IMR-90 (cell line): ENCODE measurements around the gene KDM6A. TPM values are rescaled to one million over a fixed set of nuclear protein-coding genes. Genes with fewer than 3 reads are reported as not detected.

Experiments used
- ATAC-seq: fragments of 200-7000 bp; cut with Tn5 transposase; 2 replicates; pipeline ENCODE4 v1.9.1; 2020; ENCODE audit warnings: low read depth, mild to moderate bottlenecking, moderate library complexity
- BruUV-seq: library from RNA; stranded (reverse); fragments of 400-500 nt; replicated peaks from 2 replicates; lab custom pipeline; 2021; lab: Mats Ljungman, UMichigan
- CTCF ChIA-PET: fragments of 300-600 bp; formaldehyde crosslinking; extraction: SDS; loops from one replicate; lab custom pipeline; 2021; ENCODE audit warnings: antibody characterized with exemption; lab: Yijun Ruan, JAX
- POLR2A ChIA-PET: fragments of 300-600 bp; sonication (Branson Sonifier 250); formaldehyde crosslinking; loops from one replicate; lab custom pipeline; 2022; ENCODE audit warnings: antibody characterized with exemption; ENCODE audit not compliant: unreplicated experiment; lab: Charles Lee
- DNase-seq: peaks from one replicate; pipeline ENCODE4 v3.0.0; 2013
- H2AFZ ChIP-seq: replicated peaks from 2 replicates; pipeline ENCODE3; 2013; ENCODE audit warnings: low read length, mild to moderate bottlenecking; ENCODE audit not compliant: poor library complexity
- H2AK5ac ChIP-seq: 2 replicates; pipeline ENCODE4 v1.6.1; 2013; ENCODE audit warnings: low read depth, low read length, inconsistent platforms
- H2AK9ac ChIP-seq: replicated peaks from 2 replicates; pipeline ENCODE3; 2013; ENCODE audit warnings: mild to moderate bottlenecking, low read depth, low read length, moderate library complexity; ENCODE audit not compliant: poor library complexity
- H2BK120ac ChIP-seq: 2 replicates; pipeline ENCODE4 v1.6.1; 2013; ENCODE audit warnings: low read depth, low read length, inconsistent platforms
- H2BK15ac ChIP-seq: 3 replicates; pipeline ENCODE4 v1.6.1; 2013; ENCODE audit warnings: low read depth, low read length, inconsistent platforms
- H2BK20ac ChIP-seq: 2 replicates; pipeline ENCODE4 v1.6.1; 2013; ENCODE audit warnings: low read depth, mild to moderate bottlenecking, inconsistent platforms, low read length, moderate library complexity
- H2BK5ac ChIP-seq: 2 replicates; pipeline ENCODE4 v1.6.1; 2013; ENCODE audit warnings: mild to moderate bottlenecking, low read depth, low read length, inconsistent platforms; ENCODE audit not compliant: poor library complexity, severe bottlenecking
- H3K14ac ChIP-seq: replicated peaks from 2 replicates; pipeline ENCODE4 v1.6.1; 2013; ENCODE audit warnings: low read depth, low read length, inconsistent platforms
- H3K18ac ChIP-seq: 2 replicates; pipeline ENCODE4 v1.6.1; 2013; ENCODE audit warnings: low read depth, low read length, control low read depth
- H3K23ac ChIP-seq: 2 replicates; pipeline ENCODE4 v1.6.1; 2013; ENCODE audit warnings: low read depth, low read length, inconsistent platforms
- H3K27ac ChIP-seq: 2 replicates; pipeline ENCODE4 v1.5.1; 2013; ENCODE audit warnings: mild to moderate bottlenecking, control low read depth, low read length; ENCODE audit not compliant: insufficient read depth
- H3K27me3 ChIP-seq: 2 replicates; pipeline ENCODE4 v1.6.1; 2013; ENCODE audit warnings: low read length; ENCODE audit not compliant: control insufficient read depth, insufficient read depth
- H3K36me3 ChIP-seq: 2 replicates; pipeline ENCODE4 v1.6.1; 2013; ENCODE audit warnings: low read length, mixed read lengths; ENCODE audit not compliant: control insufficient read depth, insufficient read depth
- H3K4ac ChIP-seq: 2 replicates; pipeline ENCODE4 v1.6.1; 2013; ENCODE audit warnings: low read depth, low read length, inconsistent platforms
- H3K4me1 ChIP-seq: 2 replicates; pipeline ENCODE4 v1.6.1; 2013; ENCODE audit warnings: low read length, mixed read lengths; ENCODE audit not compliant: control insufficient read depth, insufficient read depth
- H3K4me2 ChIP-seq: 2 replicates; pipeline ENCODE4 v1.6.1; 2013; ENCODE audit warnings: low read depth, mild to moderate bottlenecking, control low read depth, low read length, moderate library complexity
- H3K4me3 ChIP-seq: 2 replicates; pipeline ENCODE4 v1.5.1; 2013; ENCODE audit warnings: low read depth, mild to moderate bottlenecking, control low read depth, low read length, moderate library complexity; ENCODE audit not compliant: insufficient read depth
- H3K56ac ChIP-seq: 2 replicates; pipeline ENCODE4 v1.6.1; 2013; ENCODE audit warnings: low read length, inconsistent platforms; ENCODE audit not compliant: insufficient read depth; ENCODE audit errors: extremely low read depth
- H3K79me1 ChIP-seq, 2 experiments: 2 replicates each; pipeline ENCODE4 v1.6.1; 2013; ENCODE audit warnings: low read length in 2 of 2, inconsistent platforms in 1 of 2, low read depth in 1 of 2
- H3K9ac ChIP-seq: 2 replicates; pipeline ENCODE4 v1.6.1; 2013; ENCODE audit warnings: low read depth, low read length, control low read depth
- H3K9me1 ChIP-seq: 2 replicates; pipeline ENCODE4 v1.6.1; 2013; ENCODE audit warnings: low read length, inconsistent platforms; ENCODE audit not compliant: insufficient read depth
- H3K9me3 ChIP-seq: 2 replicates; pipeline ENCODE4 v1.6.1; 2013; ENCODE audit warnings: low read length; ENCODE audit not compliant: control insufficient read depth, insufficient read depth
- H4K20me1 ChIP-seq: 2 replicates; pipeline ENCODE4 v1.6.1; 2013; ENCODE audit warnings: low read length, inconsistent platforms; ENCODE audit not compliant: insufficient read depth
- H4K5ac ChIP-seq: 2 replicates; pipeline ENCODE4 v1.6.1; 2013; ENCODE audit warnings: mild to moderate bottlenecking, low read depth, low read length, control low read depth
- H4K8ac ChIP-seq, 2 experiments: 2 replicates each; pipeline ENCODE4 v1.6.1; 2013; ENCODE audit warnings: low read depth in 2 of 2, low read length in 2 of 2, control low read depth in 1 of 2, inconsistent platforms in 1 of 2
- H4K91ac ChIP-seq: 2 replicates; pipeline ENCODE4 v1.6.1; 2013; ENCODE audit warnings: low read depth, low read length, inconsistent platforms; ENCODE audit not compliant: insufficient read depth
- BHLHE40 ChIP-seq: fragments of 150-350 bp; IDR thresholded peaks from 2 replicates; pipeline ENCODE4 v1.6.1; 2016; ENCODE audit warnings: mild to moderate bottlenecking, low read depth, low read length
- CEBPB ChIP-seq: IDR thresholded peaks from 2 replicates; pipeline ENCODE4 v1.6.1; 2012; ENCODE audit warnings: low read depth, low read length, improper control_type of control experiment
- FOS ChIP-seq: fragments of 150-350 bp; IDR thresholded peaks from 2 replicates; pipeline ENCODE4 v1.6.1; 2016; ENCODE audit warnings: low read depth, low read length
- MAZ ChIP-seq: IDR thresholded peaks from 2 replicates; pipeline ENCODE4 v1.6.1; 2012; ENCODE audit warnings: low read depth, mild to moderate bottlenecking, low read length, improper control_type of control experiment, moderate library complexity, borderline replicate concordance
- MXI1 ChIP-seq: IDR thresholded peaks from 2 replicates; pipeline ENCODE4 v1.6.1; 2012; ENCODE audit warnings: low read depth, mild to moderate bottlenecking, low read length, moderate library complexity, borderline replicate concordance
- NFE2L2 ChIP-seq: fragments of 150-350 bp; IDR thresholded peaks from 2 replicates; pipeline ENCODE4 v1.6.1; 2016; ENCODE audit warnings: low read depth, mild to moderate bottlenecking, low read length
- RAD21 ChIP-seq: IDR thresholded peaks from 2 replicates; pipeline ENCODE4 v1.6.1; 2012; ENCODE audit warnings: low read length, improper control_type of control experiment
- RCOR1 ChIP-seq: IDR thresholded peaks from 2 replicates; pipeline ENCODE4 v1.6.1; 2012; ENCODE audit warnings: mild to moderate bottlenecking, low read length, improper control_type of control experiment; ENCODE audit not compliant: insufficient replicate concordance
- RFX5 ChIP-seq: IDR thresholded peaks from 2 replicates; pipeline ENCODE4 v1.8.0; 2012; ENCODE audit warnings: low read depth, mild to moderate bottlenecking, low read length, moderate library complexity
- WGBS, 2 experiments: methylation state at CpG; one replicate each; pipeline versions ENCODE4 v1.1.5 to v1.1.7; 2013; ENCODE audit warnings: missing lambda C conversion rate in 2 of 2; ENCODE audit not compliant: insufficient read length in 1 of 2; ENCODE audit errors: extremely low coverage in 2 of 2; 5-methylcytosine and 5-hydroxymethylcytosine counted together
- dilution Hi-C: fragments of 300-500 bp; cut with HindIII; formaldehyde crosslinking; loops from one replicate; pipeline ENCODE4 v1.14.3; 2018; ENCODE audit warnings: low sequenced_read_pairs; ENCODE audit not compliant: unreplicated experiment
- in situ Hi-C: fragments of 300-500 bp; cut with MboI; formaldehyde crosslinking; loops from 3 replicates; pipeline ENCODE4 v1.14.3; 2019; ENCODE audit warnings: low sequenced_read_pairs, inconsistent platforms, mixed read lengths
- intact Hi-C: fragments of 100-400 bp; cut with micrococcal nuclease; formaldehyde crosslinking; loops from 2 replicates; pipeline ENCODE4 v1.10.0; 2022
- polyA plus RNA-seq, 3 experiments: library from polyadenylated mRNA; depleted of rRNA; stranded (reverse); fragments of >200 nt; gene quantifications; 2 replicates each; pipeline ENCODE4 v1.2.3, GENCODE V29; 2012; ENCODE audit warnings: low replicate concordance in 1 of 3
- total RNA-seq: library from RNA; depleted of rRNA; stranded (reverse); fragments of >200 nt; gene quantifications from 2 replicates; pipeline ENCODE4 v1.2.3, GENCODE V29; 2012
- TF ChIP-seq, protein P1 (sequence below): conservative IDR thresholded peaks from 2 replicates; pipeline ENCODE4 v1.5.1; 2012; ENCODE audit warnings: mild to moderate bottlenecking, low read depth, low read length, improper control_type of control experiment
- TF ChIP-seq, protein P2 (sequence below): fragments of 150-350 bp; IDR thresholded peaks from 2 replicates; pipeline ENCODE4 v1.6.1; 2017; ENCODE audit warnings: mild to moderate bottlenecking, antibody characterized with exemption, low read length, low read depth
- TF ChIP-seq, protein P3 (sequence below): fragments of 150-350 bp; IDR thresholded peaks from 2 replicates; pipeline ENCODE4 v1.6.1; 2016; ENCODE audit warnings: low read depth, mild to moderate bottlenecking, low read length, moderate library complexity, borderline replicate concordance

Gene KDM6A
- total and polyA plus RNA-seq, 2 of the 4 experiments (the other 2 are of a cell fraction), result 11.7 to 24.9 TPM

DNA sequence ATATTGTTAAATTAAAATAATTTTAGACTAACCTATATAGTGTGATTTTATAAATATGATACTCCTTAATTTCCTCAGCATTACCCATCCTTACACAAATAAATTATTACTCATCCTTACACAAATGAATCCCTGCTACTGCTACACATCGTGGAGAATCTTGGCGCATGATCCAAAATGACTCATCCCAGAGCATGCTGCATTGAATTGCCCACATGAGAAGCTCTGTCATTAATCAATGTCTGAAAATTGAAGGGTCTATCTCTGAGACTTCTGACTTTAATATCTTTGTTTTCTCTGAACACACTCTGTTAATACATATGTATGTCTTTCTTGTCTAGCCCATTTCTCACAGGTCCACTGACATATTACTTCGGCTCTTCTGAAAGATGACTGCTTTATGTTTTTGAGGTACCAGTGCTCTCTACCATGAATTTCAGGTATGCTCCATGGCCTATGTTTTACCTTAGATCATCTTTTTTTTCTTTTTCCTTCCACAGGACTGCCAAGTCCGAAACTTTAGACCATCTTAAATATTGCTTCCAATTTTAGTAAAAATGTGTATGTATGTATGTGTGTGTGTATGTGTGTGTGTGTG, 44.9 kb upstream of the KDM6A start:
- no peak overlapping the region for H3K56ac ChIP-seq
- H3K4me1 ChIP-seq, result no peaks in the 10 kb centered on the region
- in situ Hi-C loops, result no loop called here
- H4K5ac ChIP-seq, result no peak overlapping the region
- CTCF ChIA-PET, result no interaction called here
- H3K4me2 ChIP-seq, result no peak overlapping the region; the same call in 1 of the 2 replicates
- H3K27me3 ChIP-seq, result peaks cover 8% of the 10 kb centered on the region
- TF ChIP-seq RCOR1 (no peak), MAZ (no peak), RAD21 (no peak), NFE2L2 (no peak), RFX5 (no peak), MXI1 (0 out of 2 replicates have a peak, but pooled peaks have one; percentile 24), CEBPB (peak; percentile 23; the same call in 1 of the 2 replicates), FOS (peak; percentile 85), BHLHE40 (peak; percentile 75)
- TF ChIP-seq, protein P1, sequence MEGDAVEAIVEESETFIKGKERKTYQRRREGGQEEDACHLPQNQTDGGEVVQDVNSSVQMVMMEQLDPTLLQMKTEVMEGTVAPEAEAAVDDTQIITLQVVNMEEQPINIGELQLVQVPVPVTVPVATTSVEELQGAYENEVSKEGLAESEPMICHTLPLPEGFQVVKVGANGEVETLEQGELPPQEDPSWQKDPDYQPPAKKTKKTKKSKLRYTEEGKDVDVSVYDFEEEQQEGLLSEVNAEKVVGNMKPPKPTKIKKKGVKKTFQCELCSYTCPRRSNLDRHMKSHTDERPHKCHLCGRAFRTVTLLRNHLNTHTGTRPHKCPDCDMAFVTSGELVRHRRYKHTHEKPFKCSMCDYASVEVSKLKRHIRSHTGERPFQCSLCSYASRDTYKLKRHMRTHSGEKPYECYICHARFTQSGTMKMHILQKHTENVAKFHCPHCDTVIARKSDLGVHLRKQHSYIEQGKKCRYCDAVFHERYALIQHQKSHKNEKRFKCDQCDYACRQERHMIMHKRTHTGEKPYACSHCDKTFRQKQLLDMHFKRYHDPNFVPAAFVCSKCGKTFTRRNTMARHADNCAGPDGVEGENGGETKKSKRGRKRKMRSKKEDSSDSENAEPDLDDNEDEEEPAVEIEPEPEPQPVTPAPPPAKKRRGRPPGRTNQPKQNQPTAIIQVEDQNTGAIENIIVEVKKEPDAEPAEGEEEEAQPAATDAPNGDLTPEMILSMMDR, result no peak
- TF ChIP-seq, protein P2, sequence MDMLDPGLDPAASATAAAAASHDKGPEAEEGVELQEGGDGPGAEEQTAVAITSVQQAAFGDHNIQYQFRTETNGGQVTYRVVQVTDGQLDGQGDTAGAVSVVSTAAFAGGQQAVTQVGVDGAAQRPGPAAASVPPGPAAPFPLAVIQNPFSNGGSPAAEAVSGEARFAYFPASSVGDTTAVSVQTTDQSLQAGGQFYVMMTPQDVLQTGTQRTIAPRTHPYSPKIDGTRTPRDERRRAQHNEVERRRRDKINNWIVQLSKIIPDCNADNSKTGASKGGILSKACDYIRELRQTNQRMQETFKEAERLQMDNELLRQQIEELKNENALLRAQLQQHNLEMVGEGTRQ, result 0 out of 2 replicates have a peak, but pooled peaks have one; percentile 25
- TF ChIP-seq, protein P3, sequence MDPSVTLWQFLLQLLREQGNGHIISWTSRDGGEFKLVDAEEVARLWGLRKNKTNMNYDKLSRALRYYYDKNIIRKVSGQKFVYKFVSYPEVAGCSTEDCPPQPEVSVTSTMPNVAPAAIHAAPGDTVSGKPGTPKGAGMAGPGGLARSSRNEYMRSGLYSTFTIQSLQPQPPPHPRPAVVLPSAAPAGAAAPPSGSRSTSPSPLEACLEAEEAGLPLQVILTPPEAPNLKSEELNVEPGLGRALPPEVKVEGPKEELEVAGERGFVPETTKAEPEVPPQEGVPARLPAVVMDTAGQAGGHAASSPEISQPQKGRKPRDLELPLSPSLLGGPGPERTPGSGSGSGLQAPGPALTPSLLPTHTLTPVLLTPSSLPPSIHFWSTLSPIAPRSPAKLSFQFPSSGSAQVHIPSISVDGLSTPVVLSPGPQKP, result no peak
- no peak overlapping the region for H2AK9ac ChIP-seq
- H3K23ac ChIP-seq, result no peak overlapping the region
- H4K20me1 ChIP-seq, result no peaks in the 10 kb centered on the region
- H3K9me1 ChIP-seq, result no peaks in the 10 kb centered on the region
- H4K91ac ChIP-seq, result no peak overlapping the region
- H3K79me1 ChIP-seq, result no peaks in the 10 kb centered on the region
- H3K18ac ChIP-seq, result no peak overlapping the region
- H3K27ac ChIP-seq, result no peak overlapping the region
- H2BK15ac ChIP-seq, result no peak overlapping the region
- POLR2A ChIA-PET, result no interaction called here
- ATAC-seq, result peak; percentile 91
- H2AFZ ChIP-seq, result no peak overlapping the region
- no peak overlapping the region for H3K4me3 ChIP-seq
- no peak overlapping the region for H2BK20ac ChIP-seq
- no peak overlapping the region for H2BK5ac ChIP-seq
- H2BK120ac ChIP-seq, result no peak overlapping the region
- H2AK5ac ChIP-seq, result no peak overlapping the region
- intact Hi-C loops, result no loop called here
- BruUV-seq, result no TSS peak
- dilution Hi-C loops, result no loop called here
- H3K9me3 ChIP-seq, result no peaks in the 10 kb centered on the region
- DNase-seq, result peak; percentile 93
- no peaks in the 10 kb centered on the region for H3K36me3 ChIP-seq
- no peak overlapping the region for H3K4ac ChIP-seq
- no peak overlapping the region for H3K14ac ChIP-seq
- H4K8ac ChIP-seq, result no peak overlapping the region
- no peak overlapping the region for H3K9ac ChIP-seq
- WGBS, 2 experiments, result 10% methylated on average over 2 of the region's 4 CpGs; no CpG with 5 or more reads in 1 of the 2 experiments
